ENCODE measurements around the gene ISOC2. TPM values are rescaled to one million over a fixed set of nuclear protein-coding genes. Genes with fewer than 3 reads are reported as not detected.
"Not testable (repeated sequence)": the region's sequence is repeated elsewhere in the genome, so short reads cannot be mapped to it uniquely, and the experiment has no call there.

ISOC2 gene
- total RNA-seq, 1 donor from 2014 or later = 36.7 TPM

GRCh38 chr19:55410168-55410567 lies 51.3 kb downstream of the ISOC2 start:
- Mint-ChIP-seq H3K36me3 (ENCODE audit: low read depth) (peaks cover 23% of the 10 kb centered on the region), H3K9me3 (peaks cover 13% of the 10 kb centered on the region), H3K4me3 (peak overlapping the region; percentile 76), H3K27ac (ENCODE audit: unreplicated experiment) (no peak overlapping the region), H3K27me3 (ENCODE audit: low read depth) (peaks cover 32% of the 10 kb centered on the region), H3K4me1 (peaks cover 27% of the 10 kb centered on the region)
- no peak for TF ChIP-seq CTCF (conservative IDR thresholded peaks at IDR 0.05)
- DNase-seq (ENCODE audit: low read depth, low spot score) = no peak

- Mint-ChIP-seq H3K4me3 (peak overlapping the region; percentile 76), H3K9me3 (peaks cover 13% of the 10 kb centered on the region), H3K36me3 (ENCODE audit: low read depth) (peaks cover 23% of the 10 kb centered on the region), H3K27me3 (ENCODE audit: low read depth) (peaks cover 30% of the 10 kb centered on the region), H3K4me1 (peaks cover 27% of the 10 kb centered on the region)
- not testable (repeated sequence) for H3K27ac Mint-ChIP-seq (ENCODE audit: unreplicated experiment); DNase-seq (ENCODE audit: low read depth, low spot score)
Observed at GRCh38 chr19:55409179-55409578, 52.3 kb downstream of the ISOC2 start.

GRCh38 chr19:55408533-55408872 lies 52.9 kb downstream of the ISOC2 start:
- Mint-ChIP-seq H3K4me3 (peak overlapping the region; percentile 99), H3K9me3 (peaks cover 13% of the 10 kb centered on the region), H3K4me1 (peaks cover 27% of the 10 kb centered on the region), H3K27ac (ENCODE audit: unreplicated experiment) (peak overlapping the region; percentile 97), H3K36me3 (ENCODE audit: low read depth) (peaks cover 23% of the 10 kb centered on the region), H3K27me3 (ENCODE audit: low read depth) (peaks cover 30% of the 10 kb centered on the region)
- TF ChIP-seq CTCF (conservative IDR thresholded peaks at IDR 0.05) = no peak
- DNase-seq (ENCODE audit: low read depth, low spot score) = no peak

- peaks cover 30% of the 10 kb centered on the region for H3K27me3 Mint-ChIP-seq (ENCODE audit: low read depth)
- H3K4me3 Mint-ChIP-seq = peak overlapping the region; percentile 99
- H3K27ac Mint-ChIP-seq (ENCODE audit: unreplicated experiment) = peak overlapping the region; percentile 97
- peaks cover 13% of the 10 kb centered on the region for H3K9me3 Mint-ChIP-seq
- H3K36me3 Mint-ChIP-seq (ENCODE audit: low read depth) = peaks cover 27% of the 10 kb centered on the region
- H3K4me1 Mint-ChIP-seq = peaks cover 32% of the 10 kb centered on the region
- no peak for TF ChIP-seq CTCF (conservative IDR thresholded peaks at IDR 0.05)
- peak; percentile 93 for DNase-seq (ENCODE audit: low read depth, low spot score)
Observed at GRCh38 chr19:55407800-55408532, 53.5 kb downstream of the ISOC2 start.

- not testable (repeated sequence) for DNase-seq (ENCODE audit: low read depth, low spot score)
- peak within 1 kb of the TSS; percentile 97 for H3K27ac Mint-ChIP-seq (ENCODE audit: unreplicated experiment)
- H3K36me3 Mint-ChIP-seq (ENCODE audit: low read depth) = peaks cover 32% of the 10 kb centered on the region
- H3K9me3 Mint-ChIP-seq = peaks cover 13% of the 10 kb centered on the region
- H3K4me1 Mint-ChIP-seq = peaks cover 33% of the 10 kb centered on the region
- H3K27me3 Mint-ChIP-seq (ENCODE audit: low read depth) = peaks cover 30% of the 10 kb centered on the region
- peak within 1 kb of the TSS; percentile 99 for H3K4me3 Mint-ChIP-seq
Observed at GRCh38 chr19:55407550-55407799, 54.0 kb downstream of the ISOC2 start, which contains the start of gene UBE2S. TSS of gene UBE2S (minus strand) at chr19:55407788. CDS start at chr19:55407589, 199 bp downstream.

- TF ChIP-seq CTCF (conservative IDR thresholded peaks at IDR 0.05) = no peak
- Mint-ChIP-seq H3K4me3 (peak overlapping the region; percentile 93), H3K27me3 (ENCODE audit: low read depth) (peaks cover 30% of the 10 kb centered on the region), H3K4me1 (peaks cover 33% of the 10 kb centered on the region), H3K36me3 (ENCODE audit: low read depth) (peaks cover 33% of the 10 kb centered on the region), H3K9me3 (peaks cover 13% of the 10 kb centered on the region), H3K27ac (ENCODE audit: unreplicated experiment) (peak overlapping the region; percentile 69)
- no peak for DNase-seq (ENCODE audit: low read depth, low spot score)
Observed at GRCh38 chr19:55406826-55407549, 54.5 kb downstream of the ISOC2 start.

All from neural crest cell (in vitro differentiated cells).